NCI-H1048 (cell line): ENCODE data around the gene RNASEH2C.
"Not testable (repeated sequence)": the region's sequence is repeated elsewhere in the genome, so short reads cannot be mapped to it uniquely, and the experiment has no call there.

Experiments
- DNase-seq: peaks from one replicate; lab custom pipeline; 2025; lab: John Stamatoyannopoulos, UW

Gene RNASEH2C

GRCh38 chr11:65683480-65683879 lies 37.1 kb downstream of the RNASEH2C start:
- DNase-seq = not testable (repeated sequence)

GRCh38 chr11:65680192-65680743 lies 40.3 kb downstream of the RNASEH2C start:
- DNase-seq = no peak

- no peak for DNase-seq
These were observed 47.6 kb downstream of the RNASEH2C start for GRCh38 chr11:65672982-65673381.

GRCh38 chr11:65672180-65672860 lies 48.3 kb downstream of the RNASEH2C start:
- DNase-seq = no peak
